SK-N-SH (cell line): ENCODE results near the gene KLHL22. TPM values are rescaled to one million over a fixed set of nuclear protein-coding genes. Genes with fewer than 3 reads are reported as not detected.

ENCODE experiments used
- CTCF ChIA-PET: fragments of 300-600, 350-600 bp; formaldehyde crosslinking; extraction: SDS; loops from one replicate; lab custom pipeline; 2021; lab: Yijun Ruan, JAX
- POLR2A ChIA-PET: fragments of 350-600 bp; sonication (Branson Sonifier 250); formaldehyde crosslinking; extraction: SDS; loops from one replicate; lab custom pipeline; 2020; ENCODE audit warnings: antibody characterized with exemption, inconsistent platforms; lab: Yijun Ruan, JAX
- DNase-seq: peaks from one replicate; pipeline ENCODE4 v3.0.0; 2012
- H2AFZ ChIP-seq: fragments of 200-600 bp; sonication (generic); 2 replicates; pipeline ENCODE4 v1.8.1; 2016; ENCODE audit warnings: antibody characterized with exemption, mild to moderate bottlenecking, low read depth
- H3F3A ChIP-seq: fragments of 200-600 bp; sonication (generic); replicated peaks from 2 replicates; pipeline ENCODE3; 2016; ENCODE audit warnings: antibody characterized with exemption, mild to moderate bottlenecking; ENCODE audit not compliant: insufficient read depth
- H3K27ac ChIP-seq, 2 experiments: fragments of 200-500 bp in 1 of 2; fragments of 200-600 bp in 1 of 2; sonication (Bioruptor generic) in 1 of 2; sonication (generic), shearing (Covaris generic) in 1 of 2; 2 replicates each; pipeline versions ENCODE4 v1.5.1 to v1.6.1; 2014 to 2016; ENCODE audit warnings: low read depth in 2 of 2, inconsistent platforms in 1 of 2, low read length in 1 of 2, mild to moderate bottlenecking in 1 of 2, mixed read lengths in 1 of 2
- H3K27me3 ChIP-seq: fragments of 200-600 bp; sonication (generic), shearing (Covaris generic); 2 replicates; pipeline ENCODE4 v1.6.1; 2016; ENCODE audit warnings: mixed run types; ENCODE audit not compliant: insufficient read depth
- H3K36me3 ChIP-seq, 2 experiments: fragments of 200-500 bp in 1 of 2; fragments of 200-600 bp in 1 of 2; sonication (Bioruptor generic) in 1 of 2; sonication (generic) in 1 of 2; replicated peaks in 1 of 2; 2 replicates each; pipeline versions ENCODE3 to v1.5.1; 2014 to 2016; ENCODE audit warnings: low read length in 1 of 2, mild to moderate bottlenecking in 1 of 2; ENCODE audit not compliant: insufficient read depth in 2 of 2, control insufficient read depth in 1 of 2
- H3K4me1 ChIP-seq, 2 experiments: fragments of 200-500 bp in 1 of 2; fragments of 200-600 bp in 1 of 2; sonication (Bioruptor generic) in 1 of 2; sonication (generic), shearing (Covaris generic) in 1 of 2; 2 replicates each; pipeline versions ENCODE4 v1.5.1 to v1.6.1; 2014 to 2016; ENCODE audit warnings: low read depth in 1 of 2, low read length in 1 of 2, mixed run types in 1 of 2; ENCODE audit not compliant: insufficient read depth in 2 of 2, control insufficient read depth in 1 of 2
- H3K4me2 ChIP-seq: fragments of 200-600 bp; sonication (generic), shearing (Covaris generic); 2 replicates; pipeline ENCODE4 v1.6.1; 2017; ENCODE audit warnings: mixed run types
- H3K4me3 ChIP-seq, 2 experiments: fragments of 200-500 bp in 1 of 2; fragments of 200-600 bp in 1 of 2; sonication (Bioruptor generic) in 1 of 2; sonication (generic), shearing (Covaris generic) in 1 of 2; 2 replicates each; pipeline versions ENCODE4 v1.5.1 to v1.8.1; 2014 to 2016; ENCODE audit warnings: low read depth in 2 of 2, inconsistent platforms in 1 of 2, low read length in 1 of 2, mild to moderate bottlenecking in 1 of 2, mixed read lengths in 1 of 2, moderate library complexity in 1 of 2
- H3K79me2 ChIP-seq: fragments of 200-600 bp; sonication (generic); 2 replicates; pipeline ENCODE4 v1.8.1; 2017; ENCODE audit warnings: mild to moderate bottlenecking; ENCODE audit not compliant: insufficient read depth
- H3K9ac ChIP-seq: fragments of 200-600 bp; sonication (generic); 2 replicates; pipeline ENCODE4 v1.6.1; 2017; ENCODE audit warnings: mixed run types
- H3K9me2 ChIP-seq: fragments of 200-600 bp; sonication (generic); 2 replicates; pipeline ENCODE4 v1.6.1; 2017; ENCODE audit warnings: mixed run types
- H3K9me3 ChIP-seq: fragments of 200-600 bp; sonication (generic); 2 replicates; pipeline ENCODE4 v1.6.1; 2017; ENCODE audit warnings: mixed run types, mild to moderate bottlenecking, moderate library complexity
- H4K20me1 ChIP-seq: fragments of 200-600 bp; sonication (generic); 2 replicates; pipeline ENCODE4 v1.6.1; 2017; ENCODE audit warnings: mild to moderate bottlenecking, mixed run types; ENCODE audit not compliant: insufficient read depth
- FOSL2 ChIP-seq: IDR thresholded peaks from 2 replicates; pipeline ENCODE4 v1.4.0; 2012; ENCODE audit warnings: low read depth, mild to moderate bottlenecking, moderate library complexity, borderline replicate concordance
- NRF1 ChIP-seq: IDR thresholded peaks from 2 replicates; pipeline ENCODE4 v1.6.1; 2012; ENCODE audit warnings: low read depth, mild to moderate bottlenecking, low read length
- RFX5 ChIP-seq: IDR thresholded peaks from 2 replicates; pipeline ENCODE4 v1.6.1; 2012; ENCODE audit warnings: mild to moderate bottlenecking, improper control_type of control experiment, low read length
- YY1 ChIP-seq: IDR thresholded peaks from 2 replicates; pipeline ENCODE4 v1.4.0; 2012; ENCODE audit warnings: low read depth, mild to moderate bottlenecking
- WGBS: methylation state at CpG from one replicate; pipeline ENCODE4 v1.1.6; 2017; ENCODE audit warnings: low lambda C conversion rate; 5-methylcytosine and 5-hydroxymethylcytosine counted together
- polyA plus RNA-seq, 3 experiments: library from polyadenylated mRNA; depleted of rRNA; stranded (reverse); fragments of >200 nt; gene quantifications; 2 replicates each; pipeline ENCODE4 v1.2.3, GENCODE V29; 2012
- TF ChIP-seq, protein P1 (sequence below): IDR thresholded peaks from 2 replicates; pipeline ENCODE4 v1.4.0; 2012; ENCODE audit warnings: low read depth
- TF ChIP-seq, protein P2 (sequence below): fragments of 150-350 bp; IDR thresholded peaks from 2 replicates; pipeline ENCODE4 v1.6.1; 2016; ENCODE audit warnings: mild to moderate bottlenecking, low read depth, low read length
- TF ChIP-seq, protein P3 (sequence below): IDR thresholded peaks from 2 replicates; pipeline ENCODE4 v1.6.1; 2012; ENCODE audit warnings: mild to moderate bottlenecking, low read depth, low read length, moderate library complexity

KLHL22 gene
- polyA plus RNA-seq, 1 of the 3 experiments (the other 2 are of a cell fraction): 26.5 TPM

DNA sequence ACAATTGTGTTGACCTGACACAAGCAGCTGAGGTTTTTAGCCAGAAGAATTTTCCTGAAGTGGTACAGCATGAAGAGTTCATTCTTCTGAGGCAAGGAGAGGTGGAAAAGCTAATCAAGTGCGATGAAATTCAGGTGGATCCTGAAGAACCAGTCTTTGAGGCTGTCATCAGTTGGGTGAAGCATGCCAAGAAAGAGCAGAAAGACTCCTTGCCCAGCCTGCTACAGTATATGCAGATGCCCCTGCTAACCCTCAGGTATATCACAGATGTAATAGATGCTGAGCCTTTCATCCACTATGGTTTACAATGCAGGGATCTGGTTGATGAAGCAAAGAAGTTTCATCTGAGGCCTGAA is 45.1 kb downstream of the KLHL22 start:
- 100% methylated on average over 1 of the region's 1 CpG for WGBS
- Histone ChIP-seq H3K9me2 (no peaks in the 10 kb centered on the region), H3K27me3 (no peaks in the 10 kb centered on the region), H4K20me1 (no peaks in the 10 kb centered on the region), H3K4me1 (no peaks in the 10 kb centered on the region), H3K79me2 (no peaks in the 10 kb centered on the region), H2AFZ (no peak overlapping the region), H3K36me3 (peaks cover 24 to 25% of the 10 kb centered on the region in 2 experiments), H3K4me2 (no peak overlapping the region), H3K4me3 (no peak overlapping the region), H3K9me3 (no peaks in the 10 kb centered on the region), H3K9ac (no peak overlapping the region), H3F3A (peaks cover 4% of the 10 kb centered on the region), H3K27ac (no peak overlapping the region)
- DNase-seq: no peak
- TF ChIP-seq RFX5 (no peak), FOSL2 (no peak), NRF1 (no peak), YY1 (no peak)
- TF ChIP-seq, protein P1, sequence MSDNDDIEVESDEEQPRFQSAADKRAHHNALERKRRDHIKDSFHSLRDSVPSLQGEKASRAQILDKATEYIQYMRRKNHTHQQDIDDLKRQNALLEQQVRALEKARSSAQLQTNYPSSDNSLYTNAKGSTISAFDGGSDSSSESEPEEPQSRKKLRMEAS: no peak
- TF ChIP-seq, protein P2, sequence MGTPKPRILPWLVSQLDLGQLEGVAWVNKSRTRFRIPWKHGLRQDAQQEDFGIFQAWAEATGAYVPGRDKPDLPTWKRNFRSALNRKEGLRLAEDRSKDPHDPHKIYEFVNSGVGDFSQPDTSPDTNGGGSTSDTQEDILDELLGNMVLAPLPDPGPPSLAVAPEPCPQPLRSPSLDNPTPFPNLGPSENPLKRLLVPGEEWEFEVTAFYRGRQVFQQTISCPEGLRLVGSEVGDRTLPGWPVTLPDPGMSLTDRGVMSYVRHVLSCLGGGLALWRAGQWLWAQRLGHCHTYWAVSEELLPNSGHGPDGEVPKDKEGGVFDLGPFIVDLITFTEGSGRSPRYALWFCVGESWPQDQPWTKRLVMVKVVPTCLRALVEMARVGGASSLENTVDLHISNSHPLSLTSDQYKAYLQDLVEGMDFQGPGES: no peak
- TF ChIP-seq, protein P3, sequence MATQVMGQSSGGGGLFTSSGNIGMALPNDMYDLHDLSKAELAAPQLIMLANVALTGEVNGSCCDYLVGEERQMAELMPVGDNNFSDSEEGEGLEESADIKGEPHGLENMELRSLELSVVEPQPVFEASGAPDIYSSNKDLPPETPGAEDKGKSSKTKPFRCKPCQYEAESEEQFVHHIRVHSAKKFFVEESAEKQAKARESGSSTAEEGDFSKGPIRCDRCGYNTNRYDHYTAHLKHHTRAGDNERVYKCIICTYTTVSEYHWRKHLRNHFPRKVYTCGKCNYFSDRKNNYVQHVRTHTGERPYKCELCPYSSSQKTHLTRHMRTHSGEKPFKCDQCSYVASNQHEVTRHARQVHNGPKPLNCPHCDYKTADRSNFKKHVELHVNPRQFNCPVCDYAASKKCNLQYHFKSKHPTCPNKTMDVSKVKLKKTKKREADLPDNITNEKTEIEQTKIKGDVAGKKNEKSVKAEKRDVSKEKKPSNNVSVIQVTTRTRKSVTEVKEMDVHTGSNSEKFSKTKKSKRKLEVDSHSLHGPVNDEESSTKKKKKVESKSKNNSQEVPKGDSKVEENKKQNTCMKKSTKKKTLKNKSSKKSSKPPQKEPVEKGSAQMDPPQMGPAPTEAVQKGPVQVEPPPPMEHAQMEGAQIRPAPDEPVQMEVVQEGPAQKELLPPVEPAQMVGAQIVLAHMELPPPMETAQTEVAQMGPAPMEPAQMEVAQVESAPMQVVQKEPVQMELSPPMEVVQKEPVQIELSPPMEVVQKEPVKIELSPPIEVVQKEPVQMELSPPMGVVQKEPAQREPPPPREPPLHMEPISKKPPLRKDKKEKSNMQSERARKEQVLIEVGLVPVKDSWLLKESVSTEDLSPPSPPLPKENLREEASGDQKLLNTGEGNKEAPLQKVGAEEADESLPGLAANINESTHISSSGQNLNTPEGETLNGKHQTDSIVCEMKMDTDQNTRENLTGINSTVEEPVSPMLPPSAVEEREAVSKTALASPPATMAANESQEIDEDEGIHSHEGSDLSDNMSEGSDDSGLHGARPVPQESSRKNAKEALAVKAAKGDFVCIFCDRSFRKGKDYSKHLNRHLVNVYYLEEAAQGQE: no peak
- ChIA-PET POLR2A (no interaction called here), CTCF (no interaction called here)

DNA sequence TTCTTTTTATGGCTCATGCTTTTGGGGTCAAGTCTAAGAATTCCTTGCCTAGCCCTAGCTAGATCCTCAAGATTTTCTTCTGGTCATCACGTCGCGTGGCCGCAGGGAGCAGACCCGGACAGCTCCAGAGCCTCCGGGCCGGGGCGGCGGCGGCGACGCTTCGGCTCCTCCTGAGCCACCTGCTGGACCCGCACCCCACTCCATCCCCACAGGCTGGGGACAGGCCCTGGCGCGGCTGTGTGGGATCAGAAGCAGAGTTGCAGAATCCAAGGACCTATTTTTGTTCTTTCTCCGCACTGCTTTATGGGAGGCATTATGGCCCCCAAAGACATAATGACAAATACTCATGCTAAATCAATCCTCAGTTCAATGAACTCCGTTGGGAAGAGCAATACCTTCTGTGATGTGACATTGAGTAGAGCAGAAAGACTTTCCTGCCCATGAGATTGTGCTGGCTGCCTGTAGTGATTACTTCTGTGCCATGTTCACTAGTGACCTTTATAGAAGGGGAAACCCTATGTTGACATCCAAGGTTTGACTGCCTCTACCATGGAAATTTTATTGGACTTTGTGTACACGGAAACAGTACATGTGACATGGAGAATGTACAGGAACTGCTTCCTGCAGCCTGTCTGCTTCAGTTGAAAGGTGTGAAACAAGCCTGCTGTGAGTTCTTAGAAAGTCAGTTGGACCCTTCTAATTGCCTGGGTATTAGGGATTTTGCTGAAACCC is 45.6 kb downstream of the KLHL22 start:
- H3K9me2 ChIP-seq: no peaks in the 10 kb centered on the region
- CTCF ChIA-PET: interaction anchor here (0.5 to 1.6 kb wide), 2 partner anchors 9 to 27 kb away, joined by 3 read pairs; no protein-coding TSS in a partner anchor
- H2AFZ ChIP-seq: no peak overlapping the region
- no peak overlapping the region for H3K4me2 ChIP-seq
- H3K9ac ChIP-seq: no peak overlapping the region
- no peak for TF ChIP-seq NRF1
- no peak for DNase-seq
- no peak overlapping the region for H3K27ac ChIP-seq
- no peaks in the 10 kb centered on the region for H3K27me3 ChIP-seq
- H3K36me3 ChIP-seq: peaks cover 21 to 27% of the 10 kb centered on the region in 2 experiments
- H4K20me1 ChIP-seq: no peaks in the 10 kb centered on the region
- 98% methylated on average over 19 of the region's 19 CpGs for WGBS
- no peaks in the 10 kb centered on the region for H3K4me1 ChIP-seq
- no peaks in the 10 kb centered on the region for H3K9me3 ChIP-seq
- POLR2A ChIA-PET: no interaction called here
- H3K79me2 ChIP-seq: no peaks in the 10 kb centered on the region
- peaks cover 4% of the 10 kb centered on the region for H3F3A ChIP-seq
- H3K4me3 ChIP-seq: no peak overlapping the region
